ENCODE data around the gene CFHR2.

- TF ChIP-seq POLR2AphosphoS5 (IDR thresholded peaks at IDR 0.05; ENCODE audit: low read depth, low read length) = no peak
- no peak for TF ChIP-seq REST (IDR thresholded peaks at IDR 0.05; ENCODE audit: insufficient read depth in 1 of 2, low read depth in 2 of 2, low read length in 2 of 2)
- no peak for TF ChIP-seq SIN3A (IDR thresholded peaks at IDR 0.05; ENCODE audit: borderline replicate concordance, insufficient read depth, low read length)
- no peak for TF ChIP-seq TAF1 (IDR thresholded peaks at IDR 0.05; ENCODE audit: borderline replicate concordance, insufficient read depth, low read length)
- no peak for TF ChIP-seq FOXP2 (optimal IDR thresholded peaks at IDR 0.05; ENCODE audit: borderline replicate concordance, extremely low read depth, extremely low read length, insufficient read depth)
Observed at GRCh38 chr1:197008861-197009260, 65.3 kb downstream of the CFHR2 start.

Measured in PFSK-1 (cell line).